IMR-90 (cell line): Measurements from ENCODE around the gene CACNA1I. TPM values are rescaled to one million over a fixed set of nuclear protein-coding genes. Genes with fewer than 3 reads are reported as not detected.

Experiments
- ATAC-seq: fragments of 200-7000 bp; cut with Tn5 transposase; 2 replicates; pipeline ENCODE4 v1.9.1; 2020; ENCODE audit warnings: low read depth, mild to moderate bottlenecking, moderate library complexity
- BruUV-seq: library from RNA; stranded (reverse); fragments of 400-500 nt; replicated peaks from 2 replicates; lab custom pipeline; 2021; lab: Mats Ljungman, UMichigan
- CTCF ChIA-PET: fragments of 300-600 bp; formaldehyde crosslinking; extraction: SDS; loops from one replicate; lab custom pipeline; 2021; ENCODE audit warnings: antibody characterized with exemption; lab: Yijun Ruan, JAX
- POLR2A ChIA-PET: fragments of 300-600 bp; sonication (Branson Sonifier 250); formaldehyde crosslinking; loops from one replicate; lab custom pipeline; 2022; ENCODE audit warnings: antibody characterized with exemption; ENCODE audit not compliant: unreplicated experiment; lab: Charles Lee
- DNase-seq: peaks from one replicate; pipeline ENCODE4 v3.0.0; 2013
- H2AFZ ChIP-seq: replicated peaks from 2 replicates; pipeline ENCODE3; 2013; ENCODE audit warnings: low read length, mild to moderate bottlenecking; ENCODE audit not compliant: poor library complexity
- H2AK5ac ChIP-seq: 2 replicates; pipeline ENCODE4 v1.6.1; 2013; ENCODE audit warnings: low read depth, low read length, inconsistent platforms
- H2AK9ac ChIP-seq: replicated peaks from 2 replicates; pipeline ENCODE3; 2013; ENCODE audit warnings: mild to moderate bottlenecking, low read depth, low read length, moderate library complexity; ENCODE audit not compliant: poor library complexity
- H2BK120ac ChIP-seq: 2 replicates; pipeline ENCODE4 v1.6.1; 2013; ENCODE audit warnings: low read depth, low read length, inconsistent platforms
- H2BK15ac ChIP-seq: 3 replicates; pipeline ENCODE4 v1.6.1; 2013; ENCODE audit warnings: low read depth, low read length, inconsistent platforms
- H2BK20ac ChIP-seq: 2 replicates; pipeline ENCODE4 v1.6.1; 2013; ENCODE audit warnings: low read depth, mild to moderate bottlenecking, inconsistent platforms, low read length, moderate library complexity
- H2BK5ac ChIP-seq: 2 replicates; pipeline ENCODE4 v1.6.1; 2013; ENCODE audit warnings: mild to moderate bottlenecking, low read depth, low read length, inconsistent platforms; ENCODE audit not compliant: poor library complexity, severe bottlenecking
- H3K14ac ChIP-seq: replicated peaks from 2 replicates; pipeline ENCODE4 v1.6.1; 2013; ENCODE audit warnings: low read depth, low read length, inconsistent platforms
- H3K18ac ChIP-seq: 2 replicates; pipeline ENCODE4 v1.6.1; 2013; ENCODE audit warnings: low read depth, low read length, control low read depth
- H3K23ac ChIP-seq: 2 replicates; pipeline ENCODE4 v1.6.1; 2013; ENCODE audit warnings: low read depth, low read length, inconsistent platforms
- H3K27ac ChIP-seq: 2 replicates; pipeline ENCODE4 v1.5.1; 2013; ENCODE audit warnings: mild to moderate bottlenecking, control low read depth, low read length; ENCODE audit not compliant: insufficient read depth
- H3K27me3 ChIP-seq: 2 replicates; pipeline ENCODE4 v1.6.1; 2013; ENCODE audit warnings: low read length; ENCODE audit not compliant: control insufficient read depth, insufficient read depth
- H3K36me3 ChIP-seq: 2 replicates; pipeline ENCODE4 v1.6.1; 2013; ENCODE audit warnings: low read length, mixed read lengths; ENCODE audit not compliant: control insufficient read depth, insufficient read depth
- H3K4ac ChIP-seq: 2 replicates; pipeline ENCODE4 v1.6.1; 2013; ENCODE audit warnings: low read depth, low read length, inconsistent platforms
- H3K4me1 ChIP-seq: 2 replicates; pipeline ENCODE4 v1.6.1; 2013; ENCODE audit warnings: low read length, mixed read lengths; ENCODE audit not compliant: control insufficient read depth, insufficient read depth
- H3K4me2 ChIP-seq: 2 replicates; pipeline ENCODE4 v1.6.1; 2013; ENCODE audit warnings: low read depth, mild to moderate bottlenecking, control low read depth, low read length, moderate library complexity
- H3K4me3 ChIP-seq: 2 replicates; pipeline ENCODE4 v1.5.1; 2013; ENCODE audit warnings: low read depth, mild to moderate bottlenecking, control low read depth, low read length, moderate library complexity; ENCODE audit not compliant: insufficient read depth
- H3K56ac ChIP-seq: 2 replicates; pipeline ENCODE4 v1.6.1; 2013; ENCODE audit warnings: low read length, inconsistent platforms; ENCODE audit not compliant: insufficient read depth; ENCODE audit errors: extremely low read depth
- H3K79me1 ChIP-seq, 2 experiments: 2 replicates each; pipeline ENCODE4 v1.6.1; 2013; ENCODE audit warnings: low read length in 2 of 2, inconsistent platforms in 1 of 2, low read depth in 1 of 2
- H3K9ac ChIP-seq: 2 replicates; pipeline ENCODE4 v1.6.1; 2013; ENCODE audit warnings: low read depth, low read length, control low read depth
- H3K9me1 ChIP-seq: 2 replicates; pipeline ENCODE4 v1.6.1; 2013; ENCODE audit warnings: low read length, inconsistent platforms; ENCODE audit not compliant: insufficient read depth
- H3K9me3 ChIP-seq: 2 replicates; pipeline ENCODE4 v1.6.1; 2013; ENCODE audit warnings: low read length; ENCODE audit not compliant: control insufficient read depth, insufficient read depth
- H4K20me1 ChIP-seq: 2 replicates; pipeline ENCODE4 v1.6.1; 2013; ENCODE audit warnings: low read length, inconsistent platforms; ENCODE audit not compliant: insufficient read depth
- H4K5ac ChIP-seq: 2 replicates; pipeline ENCODE4 v1.6.1; 2013; ENCODE audit warnings: mild to moderate bottlenecking, low read depth, low read length, control low read depth
- H4K8ac ChIP-seq, 2 experiments: 2 replicates each; pipeline ENCODE4 v1.6.1; 2013; ENCODE audit warnings: low read depth in 2 of 2, low read length in 2 of 2, control low read depth in 1 of 2, inconsistent platforms in 1 of 2
- H4K91ac ChIP-seq: 2 replicates; pipeline ENCODE4 v1.6.1; 2013; ENCODE audit warnings: low read depth, low read length, inconsistent platforms; ENCODE audit not compliant: insufficient read depth
- BHLHE40 ChIP-seq: fragments of 150-350 bp; IDR thresholded peaks from 2 replicates; pipeline ENCODE4 v1.6.1; 2016; ENCODE audit warnings: mild to moderate bottlenecking, low read depth, low read length
- CEBPB ChIP-seq: IDR thresholded peaks from 2 replicates; pipeline ENCODE4 v1.6.1; 2012; ENCODE audit warnings: low read depth, low read length, improper control_type of control experiment
- CHD1 ChIP-seq: IDR thresholded peaks from 2 replicates; pipeline ENCODE4 v1.6.1; 2012; ENCODE audit warnings: low read depth, low read length, improper control_type of control experiment
- FOS ChIP-seq: fragments of 150-350 bp; IDR thresholded peaks from 2 replicates; pipeline ENCODE4 v1.6.1; 2016; ENCODE audit warnings: low read depth, low read length
- MAFK ChIP-seq: IDR thresholded peaks from 2 replicates; pipeline ENCODE4 v1.6.1; 2012; ENCODE audit warnings: low read depth, low read length, improper control_type of control experiment
- MAZ ChIP-seq: IDR thresholded peaks from 2 replicates; pipeline ENCODE4 v1.6.1; 2012; ENCODE audit warnings: low read depth, mild to moderate bottlenecking, low read length, improper control_type of control experiment, moderate library complexity, borderline replicate concordance
- MXI1 ChIP-seq: IDR thresholded peaks from 2 replicates; pipeline ENCODE4 v1.6.1; 2012; ENCODE audit warnings: low read depth, mild to moderate bottlenecking, low read length, moderate library complexity, borderline replicate concordance
- POLR2A ChIP-seq: IDR thresholded peaks from 2 replicates; pipeline ENCODE4 v1.6.1; 2012; ENCODE audit warnings: mild to moderate bottlenecking, low read depth, low read length
- RAD21 ChIP-seq: IDR thresholded peaks from 2 replicates; pipeline ENCODE4 v1.6.1; 2012; ENCODE audit warnings: low read length, improper control_type of control experiment
- RCOR1 ChIP-seq: IDR thresholded peaks from 2 replicates; pipeline ENCODE4 v1.6.1; 2012; ENCODE audit warnings: mild to moderate bottlenecking, low read length, improper control_type of control experiment; ENCODE audit not compliant: insufficient replicate concordance
- RFX5 ChIP-seq: IDR thresholded peaks from 2 replicates; pipeline ENCODE4 v1.8.0; 2012; ENCODE audit warnings: low read depth, mild to moderate bottlenecking, low read length, moderate library complexity
- SMC3 ChIP-seq: fragments of 150-350 bp; IDR thresholded peaks from 2 replicates; pipeline ENCODE4 v1.6.1; 2016; ENCODE audit warnings: low read depth, mild to moderate bottlenecking, antibody characterized with exemption, low read length, moderate library complexity
- WGBS, 2 experiments: methylation state at CpG; one replicate each; pipeline versions ENCODE4 v1.1.5 to v1.1.7; 2013; ENCODE audit warnings: missing lambda C conversion rate in 2 of 2; ENCODE audit not compliant: insufficient read length in 1 of 2; ENCODE audit errors: extremely low coverage in 2 of 2; 5-methylcytosine and 5-hydroxymethylcytosine counted together
- dilution Hi-C: fragments of 300-500 bp; cut with HindIII; formaldehyde crosslinking; loops from one replicate; pipeline ENCODE4 v1.14.3; 2018; ENCODE audit warnings: low sequenced_read_pairs; ENCODE audit not compliant: unreplicated experiment
- in situ Hi-C: fragments of 300-500 bp; cut with MboI; formaldehyde crosslinking; loops from 3 replicates; pipeline ENCODE4 v1.14.3; 2019; ENCODE audit warnings: low sequenced_read_pairs, inconsistent platforms, mixed read lengths
- intact Hi-C: fragments of 100-400 bp; cut with micrococcal nuclease; formaldehyde crosslinking; loops from 2 replicates; pipeline ENCODE4 v1.10.0; 2022
- polyA plus RNA-seq, 3 experiments: library from polyadenylated mRNA; depleted of rRNA; stranded (reverse); fragments of >200 nt; gene quantifications; 2 replicates each; pipeline ENCODE4 v1.2.3, GENCODE V29; 2012; ENCODE audit warnings: low replicate concordance in 1 of 3
- total RNA-seq: library from RNA; depleted of rRNA; stranded (reverse); fragments of >200 nt; gene quantifications from 2 replicates; pipeline ENCODE4 v1.2.3, GENCODE V29; 2012
- TF ChIP-seq, protein P1 (sequence below): conservative IDR thresholded peaks from 2 replicates; pipeline ENCODE4 v1.5.1; 2012; ENCODE audit warnings: mild to moderate bottlenecking, low read depth, low read length, improper control_type of control experiment
- TF ChIP-seq, protein P2 (sequence below): fragments of 150-350 bp; IDR thresholded peaks from 2 replicates; pipeline ENCODE4 v1.6.1; 2017; ENCODE audit warnings: mild to moderate bottlenecking, antibody characterized with exemption, low read length, low read depth

Gene CACNA1I
- total and polyA plus RNA-seq, 2 of the 4 experiments (the other 2 are of a cell fraction) = under 0.01 to 0.02 TPM

DNA sequence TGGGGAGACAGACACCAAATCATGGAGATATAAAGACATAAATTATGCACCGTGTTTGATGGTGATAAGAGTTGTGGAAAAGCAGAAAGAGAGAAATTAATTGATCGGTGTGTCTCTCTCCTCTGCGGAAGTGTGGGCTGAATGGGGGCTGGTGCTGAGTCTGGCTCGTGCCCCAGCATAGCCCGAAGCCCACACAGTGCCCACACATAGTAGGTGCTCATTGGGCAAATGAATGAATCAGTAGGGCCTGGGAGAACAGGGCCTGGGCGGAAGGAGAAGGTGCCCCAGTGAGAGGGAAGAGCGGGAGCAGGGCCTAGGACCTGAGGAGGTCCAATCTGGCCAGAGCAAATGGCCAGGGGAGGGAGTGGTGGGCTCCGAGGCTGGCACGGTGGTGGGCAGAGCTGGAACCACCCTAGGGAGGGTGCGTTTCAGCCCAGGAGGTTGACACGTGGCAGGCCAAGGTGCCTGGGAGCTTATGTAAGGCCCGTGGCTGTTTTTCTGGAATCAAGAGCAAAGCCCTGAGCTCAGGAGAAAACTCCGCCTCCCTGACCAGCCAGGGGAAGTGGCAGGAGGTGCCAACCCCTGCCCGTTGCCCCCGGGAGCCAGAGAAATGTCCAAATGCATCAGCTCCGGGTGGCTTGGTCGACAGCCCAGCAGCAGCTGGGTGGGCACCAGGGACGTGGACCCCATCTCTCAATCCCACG lies 2.1 kb upstream of the CACNA1I start (continued):
- TF ChIP-seq RFX5 = no peak
- TF ChIP-seq FOS = no peak
- no peak for TF ChIP-seq POLR2A
- TF ChIP-seq CEBPB = no peak
- TF ChIP-seq MAZ = no peak
- TF ChIP-seq SMC3 = no peak

DNA sequence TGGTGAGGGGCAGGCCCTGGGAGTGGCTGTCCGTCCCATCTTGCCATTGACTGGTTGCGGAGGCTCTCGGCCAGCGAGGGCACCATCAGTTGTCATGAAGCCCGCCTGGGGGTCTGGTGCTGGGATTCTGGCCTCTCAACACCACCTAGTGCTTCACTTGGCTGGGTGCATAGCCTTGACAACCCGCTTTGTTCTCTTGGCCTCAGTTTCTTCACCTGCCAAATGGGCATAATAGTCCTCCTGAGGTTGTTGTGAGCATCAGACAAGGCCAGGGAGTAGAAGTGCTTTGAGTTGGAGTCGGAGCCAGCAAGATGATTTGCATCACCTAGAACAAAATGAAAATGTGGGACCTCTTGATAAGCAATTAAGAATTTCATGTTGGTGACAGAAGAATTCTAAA lies 1.5 kb upstream of the CACNA1I start:
- in situ Hi-C loops (no loop called here), intact Hi-C loops (no loop called here), dilution Hi-C loops (no loop called here)
- no peak overlapping the region for H2AFZ ChIP-seq
- no peak overlapping the region for H3K56ac ChIP-seq
- ChIA-PET POLR2A (no interaction called here), CTCF (no interaction called here)
- no peak overlapping the region for H2BK5ac ChIP-seq
- H3K9me3 ChIP-seq = peaks cover 3% of the 10 kb centered on the region; the same call in 1 of the 2 replicates
- H4K20me1 ChIP-seq = no peaks in the 10 kb centered on the region
- no peak overlapping the region for H3K18ac ChIP-seq
- ATAC-seq = no peak
- H3K9me1 ChIP-seq = peaks cover 3% of the 10 kb centered on the region; the same call in 1 of the 2 replicates
- H3K4me1 ChIP-seq = no peaks in the 10 kb centered on the region
- H3K36me3 ChIP-seq = no peaks in the 10 kb centered on the region
- BruUV-seq = no TSS peak
- H2AK5ac ChIP-seq = no peak overlapping the region
- no peak overlapping the region for H4K5ac ChIP-seq
- H3K27me3 ChIP-seq = peaks cover 5% of the 10 kb centered on the region
- no peak overlapping the region for H2BK20ac ChIP-seq
- no peak overlapping the region for H4K91ac ChIP-seq
- TF ChIP-seq RFX5 (no peak), MAFK (no peak), FOS (no peak), BHLHE40 (no peak), SMC3 (no peak), MAZ (no peak), CHD1 (no peak), RCOR1 (no peak), MXI1 (no peak), RAD21 (no peak)
- TF ChIP-seq, protein P1, sequence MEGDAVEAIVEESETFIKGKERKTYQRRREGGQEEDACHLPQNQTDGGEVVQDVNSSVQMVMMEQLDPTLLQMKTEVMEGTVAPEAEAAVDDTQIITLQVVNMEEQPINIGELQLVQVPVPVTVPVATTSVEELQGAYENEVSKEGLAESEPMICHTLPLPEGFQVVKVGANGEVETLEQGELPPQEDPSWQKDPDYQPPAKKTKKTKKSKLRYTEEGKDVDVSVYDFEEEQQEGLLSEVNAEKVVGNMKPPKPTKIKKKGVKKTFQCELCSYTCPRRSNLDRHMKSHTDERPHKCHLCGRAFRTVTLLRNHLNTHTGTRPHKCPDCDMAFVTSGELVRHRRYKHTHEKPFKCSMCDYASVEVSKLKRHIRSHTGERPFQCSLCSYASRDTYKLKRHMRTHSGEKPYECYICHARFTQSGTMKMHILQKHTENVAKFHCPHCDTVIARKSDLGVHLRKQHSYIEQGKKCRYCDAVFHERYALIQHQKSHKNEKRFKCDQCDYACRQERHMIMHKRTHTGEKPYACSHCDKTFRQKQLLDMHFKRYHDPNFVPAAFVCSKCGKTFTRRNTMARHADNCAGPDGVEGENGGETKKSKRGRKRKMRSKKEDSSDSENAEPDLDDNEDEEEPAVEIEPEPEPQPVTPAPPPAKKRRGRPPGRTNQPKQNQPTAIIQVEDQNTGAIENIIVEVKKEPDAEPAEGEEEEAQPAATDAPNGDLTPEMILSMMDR = no peak
- TF ChIP-seq, protein P2, sequence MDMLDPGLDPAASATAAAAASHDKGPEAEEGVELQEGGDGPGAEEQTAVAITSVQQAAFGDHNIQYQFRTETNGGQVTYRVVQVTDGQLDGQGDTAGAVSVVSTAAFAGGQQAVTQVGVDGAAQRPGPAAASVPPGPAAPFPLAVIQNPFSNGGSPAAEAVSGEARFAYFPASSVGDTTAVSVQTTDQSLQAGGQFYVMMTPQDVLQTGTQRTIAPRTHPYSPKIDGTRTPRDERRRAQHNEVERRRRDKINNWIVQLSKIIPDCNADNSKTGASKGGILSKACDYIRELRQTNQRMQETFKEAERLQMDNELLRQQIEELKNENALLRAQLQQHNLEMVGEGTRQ = no peak
- no peak overlapping the region for H3K9ac ChIP-seq
- H3K4ac ChIP-seq = no peak overlapping the region
- H2AK9ac ChIP-seq = no peak overlapping the region
- no peak overlapping the region for H2BK120ac ChIP-seq
- no peak overlapping the region for H4K8ac ChIP-seq
- H3K79me1 ChIP-seq = no peaks in the 10 kb centered on the region
- no peak for DNase-seq
- no peak overlapping the region for H3K23ac ChIP-seq
- no peak overlapping the region for H3K27ac ChIP-seq
- WGBS, 2 experiments = 100% methylated on average over 5 of the region's 7 CpGs; no CpG with 5 or more reads in 1 of the 2 experiments
- H3K4me2 ChIP-seq = no peak overlapping the region
- H3K14ac ChIP-seq = no peak overlapping the region
- no peak overlapping the region for H3K4me3 ChIP-seq
- H2BK15ac ChIP-seq = no peak overlapping the region
